Hindlimb muscle (tissue), 1 donor: ENCODE results near the gene PPP1R36. TPM values are rescaled to one million over a fixed set of nuclear protein-coding genes. Genes with fewer than 3 reads are reported as not detected.
A peak's percentile ranks its signal among the peaks of the same experiment; 100 is the strongest.
"Not testable (repeated sequence)": the region's sequence is repeated elsewhere in the genome, so short reads cannot be mapped to it uniquely, and the experiment has no call there.

Experiments
- DNase-seq: peaks from one replicate; pipeline ENCODE4 v3.0.0-alpha.2; 2013
- polyA plus RNA-seq: library from polyadenylated mRNA; unstranded; fragments of 120-200 nt; gene quantifications from one replicate; pipeline ENCODE4 v1.2.1, GENCODE V29; 2013; ENCODE audit not compliant: insufficient read length

The PPP1R36 gene
- polyA plus RNA-seq, 1 donor: not detected

DNA sequence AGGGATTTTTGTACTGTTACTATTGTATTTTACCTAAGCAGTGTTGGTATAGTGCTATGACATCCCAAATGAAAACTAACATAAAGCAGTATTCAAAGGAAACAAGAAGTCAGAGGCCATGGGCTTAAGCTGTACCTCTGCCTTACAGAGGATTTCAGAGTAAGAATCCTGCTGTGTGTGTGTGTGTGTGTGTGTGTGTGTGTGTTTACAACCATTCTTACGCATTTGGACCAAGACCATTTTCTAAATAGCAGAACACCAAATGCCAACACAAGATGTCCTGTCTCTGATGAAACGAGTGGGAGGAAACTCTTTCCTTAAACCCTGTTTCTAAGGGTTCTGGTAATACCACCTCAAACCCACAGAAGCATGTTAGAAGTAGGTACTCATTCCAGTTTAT lies 64.4 kb downstream of the PPP1R36 start:
- DNase-seq: no peak

DNA sequence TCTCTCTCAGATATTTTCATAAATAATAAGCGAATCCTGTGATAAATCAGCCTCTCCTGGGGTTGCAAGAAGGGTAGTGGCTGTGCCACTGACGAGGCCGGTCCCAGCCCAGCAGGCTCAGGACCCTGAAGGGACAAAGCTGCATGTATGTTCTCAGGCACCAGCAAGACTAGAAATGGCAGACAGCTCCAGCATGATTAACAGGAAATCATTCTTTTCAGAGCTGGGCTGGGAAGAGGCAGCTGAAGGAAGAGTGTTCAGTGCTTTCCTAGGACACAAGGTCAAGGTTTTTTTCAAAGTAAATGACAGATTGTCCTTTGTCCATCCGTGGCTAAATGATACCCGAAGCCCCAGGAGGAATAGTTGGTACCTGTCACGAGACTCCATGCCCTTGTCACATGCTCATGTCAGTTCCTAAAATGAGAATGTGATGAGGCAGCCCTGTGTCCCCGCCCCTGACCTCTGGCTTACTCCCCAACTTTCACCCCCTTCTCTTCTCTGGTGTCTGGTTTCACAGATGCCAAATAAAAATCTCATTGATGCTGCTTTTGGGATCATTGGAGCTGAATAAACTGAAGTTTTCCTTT lies 65.1 kb downstream of the PPP1R36 start:
- no peak for DNase-seq

DNA sequence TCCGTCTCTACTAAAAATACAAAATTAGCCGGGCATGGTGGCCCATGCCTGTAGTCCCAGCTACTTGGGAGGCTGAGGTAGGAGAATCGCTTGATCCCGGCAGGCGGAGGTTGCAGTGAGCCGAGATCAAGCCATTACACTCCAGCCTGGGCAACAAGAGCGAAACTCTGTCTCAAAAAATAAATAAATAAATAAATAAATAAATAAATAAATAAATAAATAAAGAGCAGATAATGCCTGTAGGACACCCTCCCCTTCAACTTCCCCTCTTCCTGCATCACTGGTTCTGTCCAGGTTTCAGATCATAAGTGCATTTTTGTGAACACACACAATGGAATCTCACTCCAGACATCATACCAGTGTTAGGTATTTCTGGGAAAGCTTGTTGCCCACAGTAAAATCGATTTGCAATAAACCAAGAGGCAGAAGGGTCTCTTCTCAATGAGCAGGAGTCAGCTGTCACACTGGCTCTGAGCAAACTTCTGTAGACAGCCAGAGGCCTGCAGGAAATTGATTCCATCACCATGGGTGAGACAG lies 68.2 kb downstream of the PPP1R36 start:
- DNase-seq: not testable (repeated sequence)

DNA sequence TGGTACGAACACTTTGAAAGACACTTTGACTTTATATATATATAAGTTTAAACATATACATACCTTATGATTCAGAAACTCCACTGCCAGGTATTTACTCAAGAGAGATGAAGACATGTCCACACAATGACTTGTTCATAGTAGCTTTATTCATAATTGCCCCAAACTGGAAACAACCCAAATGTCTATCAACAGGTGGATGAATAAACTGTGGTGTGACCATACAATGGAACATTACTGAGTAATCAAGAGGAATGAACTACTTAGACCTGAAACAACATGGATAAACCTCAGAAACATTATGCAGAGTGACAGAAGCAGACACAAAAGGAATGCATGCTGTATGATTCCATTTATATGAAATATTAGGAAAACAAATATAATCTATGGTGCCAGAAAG lies 71.1 kb downstream of the PPP1R36 start:
- no peak for DNase-seq

DNA sequence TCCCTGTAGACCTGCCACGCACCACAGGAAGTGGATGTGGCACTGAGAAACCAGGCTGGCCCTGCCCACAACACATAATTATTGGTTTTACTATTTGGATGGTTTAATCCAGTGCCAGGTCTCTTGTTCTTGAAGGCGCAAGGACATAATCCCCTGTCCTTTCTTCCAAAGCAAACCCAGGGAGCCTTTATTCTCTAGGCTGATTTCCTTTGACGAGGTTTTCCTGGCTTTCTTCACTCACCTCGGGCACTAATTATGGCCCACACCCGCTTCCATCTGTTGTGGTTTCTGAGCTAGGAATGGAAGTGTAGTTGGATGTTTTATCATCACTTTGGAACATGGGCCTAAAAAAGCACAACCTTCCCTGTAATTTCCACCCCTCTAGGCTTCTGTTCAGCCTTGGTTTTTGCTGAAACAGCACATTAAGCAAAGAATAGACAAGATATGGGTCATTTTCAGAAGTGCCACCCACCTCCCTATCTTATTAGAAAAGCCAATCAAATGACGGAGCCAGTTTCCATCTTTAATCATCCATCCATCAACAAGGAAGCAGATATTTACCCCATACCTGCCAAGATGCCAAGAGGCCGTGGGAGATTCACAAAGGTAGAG lies 73.9 kb downstream of the PPP1R36 start:
- DNase-seq: no peak

DNA sequence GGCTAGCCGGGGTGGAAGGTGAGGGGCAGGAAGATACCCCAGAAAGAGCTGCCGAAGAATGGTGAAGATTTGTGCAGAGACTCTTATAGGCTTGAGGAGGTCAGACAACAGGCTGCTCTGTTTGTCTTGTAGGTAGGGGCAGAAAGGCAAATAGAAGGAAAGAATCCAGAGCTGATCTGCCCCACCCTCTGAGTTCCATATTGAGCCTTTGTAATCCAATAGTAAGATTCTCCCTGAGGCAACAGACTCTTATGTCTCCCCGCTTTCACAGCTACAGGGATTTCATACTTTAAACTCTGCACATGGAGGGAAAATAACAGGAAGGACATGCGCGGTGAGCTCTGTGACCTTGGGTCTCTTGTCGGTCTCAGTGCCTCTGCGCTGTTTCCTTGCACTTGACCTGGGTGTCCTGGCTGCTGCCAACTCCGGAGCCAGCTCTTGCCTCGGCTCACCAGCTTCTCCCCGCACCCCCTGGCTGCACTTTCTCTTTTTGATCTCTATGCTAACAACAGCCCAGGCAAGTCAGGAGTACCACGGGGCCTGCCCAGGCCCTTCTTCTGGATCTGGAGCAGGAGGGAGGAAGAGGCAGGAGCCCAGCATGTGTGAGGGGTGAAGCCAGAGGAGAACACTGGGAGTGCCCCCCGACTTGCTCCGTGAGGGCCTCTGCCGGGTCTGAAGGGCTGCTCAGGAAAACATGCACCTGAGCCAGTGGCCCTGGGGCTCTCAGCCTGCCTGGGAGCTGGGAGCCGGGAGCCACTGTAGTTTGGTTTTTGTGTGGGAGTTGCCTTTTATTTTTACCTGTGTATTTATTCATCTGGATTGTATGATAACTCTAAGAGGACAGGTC lies 75.8 kb downstream of the PPP1R36 start:
- DNase-seq: no peak

DNA sequence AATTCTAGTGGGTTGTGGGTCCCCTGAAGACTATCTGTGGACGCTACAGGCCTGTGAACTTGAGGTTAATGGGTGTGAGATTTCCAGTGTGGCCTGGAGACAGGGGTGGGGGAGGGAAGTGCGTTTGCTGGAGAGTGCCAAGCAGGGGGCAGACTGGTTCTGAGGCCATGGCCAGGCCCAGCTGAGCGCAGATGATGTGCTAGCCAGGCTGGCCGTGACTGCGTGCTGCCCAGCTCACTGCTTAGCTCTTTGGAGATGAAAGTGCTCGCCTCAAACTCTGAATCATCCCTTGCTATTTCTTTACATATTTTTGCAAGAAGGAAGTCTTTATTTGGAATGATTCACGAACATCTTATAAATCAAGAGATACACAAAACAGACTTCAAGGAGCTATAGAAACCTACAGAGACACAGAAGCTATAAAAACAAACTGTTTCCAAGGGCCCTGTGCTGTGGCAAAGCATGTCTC lies 79.2 kb downstream of the PPP1R36 start:
- no peak for DNase-seq

DNA sequence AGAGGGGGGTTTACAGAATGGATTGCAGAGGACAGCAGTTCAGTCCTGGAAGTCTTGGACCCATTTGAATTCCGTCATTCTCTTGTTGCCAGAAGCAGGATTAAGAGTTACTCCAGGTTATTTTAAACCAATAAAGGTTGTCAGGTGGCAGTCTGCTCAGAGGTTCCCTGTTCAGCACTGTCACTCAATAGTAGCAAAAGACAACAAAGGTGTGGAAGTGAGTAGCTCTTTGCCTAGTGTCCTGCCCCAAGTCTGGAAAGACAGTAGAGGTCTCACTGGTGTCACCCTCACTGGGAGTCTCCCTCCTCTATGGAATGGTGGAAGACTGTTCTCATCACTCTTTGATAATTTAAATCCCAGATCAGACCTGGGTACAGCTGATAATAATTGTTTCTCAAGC lies 81.0 kb downstream of the PPP1R36 start:
- DNase-seq: no peak

DNA sequence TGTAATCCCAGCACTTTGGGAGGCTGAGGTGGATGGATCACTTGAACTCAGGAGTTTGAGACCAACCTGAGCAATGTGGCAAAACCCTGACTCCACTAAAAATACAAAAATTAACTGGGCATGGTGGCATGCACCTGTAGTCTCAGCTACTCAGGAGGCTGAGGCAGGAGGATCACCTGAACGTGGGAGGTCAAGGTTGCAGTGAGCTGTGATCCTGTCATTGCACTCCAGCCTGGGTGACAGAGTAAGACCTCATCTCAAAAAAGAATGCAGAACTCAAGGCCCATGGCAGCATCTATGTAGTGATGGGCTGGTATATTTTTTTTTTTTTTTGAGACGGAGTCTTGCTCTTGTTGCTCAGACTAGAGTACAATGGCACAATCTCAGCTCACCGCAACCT lies 81.5 kb downstream of the PPP1R36 start:
- DNase-seq: not testable (repeated sequence)

DNA sequence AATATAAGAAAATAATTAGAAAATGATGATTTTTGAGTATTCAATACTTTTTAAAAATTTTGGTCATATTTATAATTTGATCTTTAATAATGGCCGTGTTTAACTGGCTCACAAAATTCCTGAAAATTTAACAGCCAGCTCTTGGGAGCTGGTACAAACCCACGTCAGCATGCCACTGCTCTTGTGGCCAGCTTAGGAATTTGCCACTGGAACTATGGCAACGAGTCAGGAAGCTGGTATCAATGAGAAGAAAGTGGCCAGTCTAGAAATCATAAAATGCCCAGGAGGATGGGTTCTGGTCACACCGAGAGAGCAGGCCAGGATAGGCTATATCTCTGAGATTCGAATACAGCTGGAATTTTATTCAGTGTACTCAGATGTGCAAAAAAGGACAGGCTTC lies 82.3 kb downstream of the PPP1R36 start:
- DNase-seq: no peak

DNA sequence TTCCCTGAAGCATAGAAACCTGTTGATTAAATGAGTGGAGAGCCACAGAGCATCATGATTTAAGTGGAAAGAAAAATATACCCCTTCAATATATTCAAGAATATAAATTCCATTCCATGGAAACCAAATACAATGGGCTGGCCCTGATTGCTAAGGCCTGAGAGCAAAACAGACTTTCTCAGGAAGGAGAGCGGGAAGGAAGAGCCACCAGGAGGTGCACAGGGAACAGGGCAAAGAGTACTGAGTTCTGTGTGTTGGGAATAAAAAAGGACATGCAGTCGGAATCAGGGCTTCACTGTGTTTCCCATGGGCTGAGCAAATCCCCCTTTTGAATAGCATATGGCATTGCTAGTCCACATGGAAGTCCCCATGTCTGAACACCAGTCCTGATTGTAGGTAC lies 84.8 kb downstream of the PPP1R36 start:
- DNase-seq: no peak

DNA sequence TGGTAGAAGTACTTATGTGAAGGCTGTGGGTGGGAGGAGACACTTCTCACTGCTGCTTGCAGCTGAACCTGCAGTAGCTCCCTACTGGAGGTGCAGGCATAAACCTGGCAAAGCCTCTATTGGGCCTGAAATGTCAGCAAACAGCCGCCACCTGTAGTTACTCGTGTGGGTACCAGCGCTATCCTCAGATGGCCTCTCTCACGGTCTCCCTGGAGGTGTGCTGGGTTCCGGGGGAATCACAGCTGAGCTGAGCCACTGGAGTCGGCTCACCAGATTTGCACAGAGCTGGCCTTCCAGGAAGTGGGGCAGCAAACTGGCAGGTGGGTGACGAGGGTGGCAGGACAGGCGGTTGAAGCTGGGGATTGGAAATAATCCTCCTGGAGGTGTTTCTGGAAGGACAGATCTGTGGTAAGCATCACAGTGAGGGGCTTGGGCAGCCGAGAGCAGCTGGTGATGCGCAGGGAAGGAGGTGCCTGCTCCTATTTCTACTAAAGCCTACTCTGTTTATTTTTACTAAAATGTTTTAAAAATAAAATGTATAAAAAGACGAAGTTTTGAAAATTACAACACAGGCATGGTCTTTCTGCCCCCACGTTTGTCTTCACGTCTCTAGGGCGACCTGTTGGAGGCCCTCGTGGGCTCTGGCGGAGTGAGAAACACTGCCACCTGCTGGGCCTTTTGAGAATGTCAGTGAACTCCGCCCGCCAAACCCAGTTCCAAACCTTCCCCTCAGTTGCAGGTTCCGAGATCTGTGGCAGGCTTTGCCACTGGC lies 86.6 kb downstream of the PPP1R36 start:
- peak; percentile 71 for DNase-seq

DNA sequence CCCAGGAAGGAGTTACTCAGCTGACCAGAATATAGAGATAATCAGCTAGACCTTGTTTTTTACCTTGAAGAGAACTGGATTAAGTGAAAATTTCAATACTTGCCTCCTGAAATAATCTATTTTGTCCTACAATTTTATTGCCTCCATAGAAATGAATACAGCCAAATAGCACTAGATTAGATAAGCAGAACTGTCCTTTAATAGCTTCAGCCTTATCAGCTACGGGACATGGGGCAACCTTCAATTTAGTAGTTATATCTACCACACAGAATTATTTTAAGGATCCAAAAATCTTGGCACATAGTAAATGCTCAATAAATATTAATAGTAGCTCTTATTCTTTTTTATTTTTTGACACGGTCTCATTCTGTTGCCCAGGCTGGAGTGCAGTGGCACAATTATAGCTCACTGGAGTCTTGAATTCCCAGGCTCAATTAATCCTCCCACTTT lies 87.2 kb downstream of the PPP1R36 start:
- no peak for DNase-seq

DNA sequence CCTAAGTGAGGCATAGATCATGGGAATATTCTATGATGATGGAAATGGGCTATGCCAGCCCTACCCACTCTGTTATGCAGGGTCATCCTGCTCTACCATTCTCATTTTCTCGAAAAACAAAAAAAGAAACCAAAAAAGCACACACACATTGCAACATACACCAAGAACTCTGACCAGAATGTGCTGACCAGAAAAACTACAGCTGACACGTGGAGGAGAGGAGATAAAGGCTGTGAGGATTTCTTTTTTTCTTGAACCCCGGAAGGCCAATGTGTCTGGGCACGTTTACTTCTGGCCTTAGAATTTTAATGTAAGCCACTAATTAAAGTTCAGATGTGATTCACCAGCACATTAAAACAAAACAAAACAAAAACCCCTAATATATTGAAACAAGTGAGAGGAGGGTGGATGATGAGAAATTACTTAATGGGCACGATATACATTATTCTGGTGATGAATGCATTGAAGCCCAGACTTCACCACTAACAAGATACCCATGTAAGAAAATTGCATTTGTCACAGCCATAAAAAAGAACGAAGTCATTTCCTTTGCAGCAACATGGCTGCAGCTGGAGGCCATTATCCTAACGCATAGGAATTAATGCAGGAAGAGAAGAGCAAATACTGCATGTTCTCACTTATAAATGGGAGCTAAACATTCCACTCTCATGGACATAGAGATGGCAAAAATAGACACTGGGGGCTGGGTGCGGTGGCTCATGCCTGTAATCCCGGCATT lies 88.1 kb downstream of the PPP1R36 start:
- no peak for DNase-seq

DNA sequence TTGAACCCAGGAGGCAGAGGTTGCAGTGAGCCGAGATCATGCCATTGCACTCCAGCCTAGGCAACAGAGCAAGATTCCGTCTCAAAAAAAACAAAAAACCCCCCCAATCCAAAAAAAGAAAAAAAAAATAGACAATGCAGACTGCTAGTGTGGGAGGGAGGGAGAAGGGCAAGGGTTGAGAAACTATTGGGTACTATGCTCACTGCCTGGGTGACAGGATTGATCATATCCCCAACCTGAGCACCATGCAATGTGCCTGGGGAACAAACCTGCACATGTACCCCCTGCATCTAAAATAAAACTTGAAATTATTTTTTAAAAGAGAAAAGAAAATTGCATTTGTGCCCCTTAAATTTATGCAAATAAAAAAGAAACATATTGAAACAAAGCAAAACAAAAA lies 88.9 kb downstream of the PPP1R36 start:
- DNase-seq: no peak

Other genes with a start within 250 kb of the PPP1R36 start
- gene MTHFD1, start 161.6 kb upstream of the PPP1R36 start, polyA plus RNA-seq: 45.7 TPM
- 0.45 TPM for gene AKAP5, start 84.5 kb upstream of the PPP1R36 start, polyA plus RNA-seq
- 7.8 TPM for gene ZBTB25, start 46.1 kb upstream of the PPP1R36 start, polyA plus RNA-seq
- 28.6 TPM for gene ZBTB1, start 45.2 kb upstream of the PPP1R36 start, polyA plus RNA-seq
- 6.0 TPM for gene HSPA2, start 9.2 kb upstream of the PPP1R36 start, polyA plus RNA-seq
- gene PLEKHG3, start 154.5 kb downstream of the PPP1R36 start, polyA plus RNA-seq: 24.8 TPM